ENCODE measurements around the gene CAB39L.
A peak's percentile ranks its signal among the peaks of the same experiment; 100 is the strongest.

CAB39L gene

GRCh38 chr13:49441312-49441711 lies 2.6 kb downstream of the CAB39L start:
- DNase-seq: no peak

GRCh38 chr13:49439609-49440008 lies 4.3 kb downstream of the CAB39L start:
- no peak for DNase-seq

- no peak for DNase-seq
Observed at GRCh38 chr13:49437705-49438104, 6.2 kb downstream of the CAB39L start.

GRCh38 chr13:49436890-49437289 lies 7.0 kb downstream of the CAB39L start:
- no peak for DNase-seq

- DNase-seq: no peak
Observed at GRCh38 chr13:49435992-49436391, 7.9 kb downstream of the CAB39L start.

- no peak for DNase-seq
Observed at GRCh38 chr13:49429121-49429520, 14.7 kb downstream of the CAB39L start.

- DNase-seq: no peak
Observed at GRCh38 chr13:49428041-49428763, 15.7 kb downstream of the CAB39L start.

GRCh38 chr13:49424011-49424560 lies 19.8 kb downstream of the CAB39L start:
- no peak for DNase-seq

- peak in 1 of 5 experiments; percentile 58 for DNase-seq
Observed at GRCh38 chr13:49421391-49421790, 22.5 kb downstream of the CAB39L start.

- no peak for DNase-seq
Observed at GRCh38 chr13:49419276-49419675, 24.6 kb downstream of the CAB39L start.

GRCh38 chr13:49418206-49418605 lies 25.7 kb downstream of the CAB39L start:
- DNase-seq: no peak

GRCh38 chr13:49417161-49417560 lies 26.7 kb downstream of the CAB39L start:
- no peak for DNase-seq

GRCh38 chr13:49412749-49413148 lies 31.1 kb downstream of the CAB39L start:
- no peak for DNase-seq

- DNase-seq: no peak
Observed at GRCh38 chr13:49411353-49411752, 32.5 kb downstream of the CAB39L start.

- DNase-seq: no peak
Observed at GRCh38 chr13:49410477-49410876, 33.4 kb downstream of the CAB39L start.

- DNase-seq: no peak
Observed at GRCh38 chr13:49410006-49410405, 33.9 kb downstream of the CAB39L start.

- no peak for DNase-seq
Observed at GRCh38 chr13:49409008-49409407, 34.9 kb downstream of the CAB39L start.

GRCh38 chr13:49407936-49408335 lies 35.9 kb downstream of the CAB39L start:
- DNase-seq: no peak

- no peak for DNase-seq
Observed at GRCh38 chr13:49407068-49407467, 36.8 kb downstream of the CAB39L start.

- DNase-seq: no peak
Observed at GRCh38 chr13:49404703-49405020, 39.2 kb downstream of the CAB39L start.

GRCh38 chr13:49403996-49404702 lies 39.7 kb downstream of the CAB39L start:
- no peak for DNase-seq

- no peak for DNase-seq
Observed at GRCh38 chr13:49400755-49401659, 42.9 kb downstream of the CAB39L start.

- DNase-seq: no peak
Observed at GRCh38 chr13:49399801-49400472, 43.9 kb downstream of the CAB39L start.

Measured in T-helper 2 cell (primary cell).